SK-N-DZ (cell line): ENCODE results near the gene G6PC1. TPM values are rescaled to one million over a fixed set of nuclear protein-coding genes. Genes with fewer than 3 reads are reported as not detected.
"Not testable (repeated sequence)": the region's sequence is repeated elsewhere in the genome, so short reads cannot be mapped to it uniquely, and the experiment has no call there.

Source experiments
- DNase-seq: peaks from one replicate; pipeline ENCODE4 v3.0.0-alpha.2; 2015; ENCODE audit warnings: low spot score
- polyA plus RNA-seq, 2 experiments: library from polyadenylated mRNA; depleted of rRNA; stranded (reverse); fragments of >200 nt; gene quantifications; 2 replicates each; pipeline ENCODE4 v1.2.3, GENCODE V29; 2014

The G6PC1 gene
- not detected in 2 replicates for polyA plus RNA-seq (2014; cell fraction: cytosol; rRNA removed)
- polyA plus RNA-seq (2014; cell fraction: nucleus; rRNA removed): not detected in 2 replicates

- DNase-seq: no peak
Measured at GRCh38 chr17:42900460-42901331, at the start of gene G6PC1. G6PC1 (plus strand) TSS chr17:42900799; CDS start chr17:42900877, 78 bp downstream.

GRCh38 chr17:42850954-42851353, 49.6 kb upstream of the G6PC1 start, which contains the start of gene AOC3:
AOC3 (plus strand) TSS chr17:42851199; CDS start chr17:42851344, 145 bp downstream.
- no peak for DNase-seq

- not testable (repeated sequence) for DNase-seq
Measured at GRCh38 chr17:42851371-42852240, 49.0 kb upstream of the G6PC1 start.

- no peak for DNase-seq
Measured at GRCh38 chr17:42852351-42852750, 48.2 kb upstream of the G6PC1 start.

- DNase-seq: no peak
Measured at GRCh38 chr17:42853004-42853403, 47.6 kb upstream of the G6PC1 start.

GRCh38 chr17:42853597-42853967, 47.0 kb upstream of the G6PC1 start:
- DNase-seq: no peak

GRCh38 chr17:42853968-42854790, 46.4 kb upstream of the G6PC1 start:
- DNase-seq: no peak

GRCh38 chr17:42855048-42855596, 45.5 kb upstream of the G6PC1 start:
- no peak for DNase-seq

- not testable (repeated sequence) for DNase-seq
Measured at GRCh38 chr17:42856093-42856492, 44.5 kb upstream of the G6PC1 start.

- not testable (repeated sequence) for DNase-seq
Measured at GRCh38 chr17:42856516-42856915, 44.1 kb upstream of the G6PC1 start.

GRCh38 chr17:42857389-42857788, 43.2 kb upstream of the G6PC1 start:
- no peak for DNase-seq

- DNase-seq: no peak
Measured at GRCh38 chr17:42865638-42866094, 34.9 kb upstream of the G6PC1 start.

- no peak for DNase-seq
Measured at GRCh38 chr17:42866216-42866615, 34.4 kb upstream of the G6PC1 start.

GRCh38 chr17:42866631-42867575, 33.7 kb upstream of the G6PC1 start:
- no peak for DNase-seq

- DNase-seq: not testable (repeated sequence)
Measured at GRCh38 chr17:42867694-42868261, 32.8 kb upstream of the G6PC1 start.

GRCh38 chr17:42868338-42868737, 32.3 kb upstream of the G6PC1 start:
- DNase-seq: no peak

GRCh38 chr17:42871647-42872046, 29.0 kb upstream of the G6PC1 start:
- DNase-seq: no peak

- no peak for DNase-seq
Measured at GRCh38 chr17:42872251-42872965, 28.2 kb upstream of the G6PC1 start.

- DNase-seq: no peak
Measured at GRCh38 chr17:42873315-42873714, 27.3 kb upstream of the G6PC1 start.
